SKM-1 treated with dmso at 0.1 percent for 144 hours (cell line): ENCODE data around the gene TMEM250.
A peak's percentile ranks its signal among the peaks of the same experiment; 100 is the strongest.

ENCODE experiments used
- DNase-seq: peaks from one replicate; lab custom pipeline; 2025; ENCODE audit not compliant: unreplicated experiment; lab: John Stamatoyannopoulos, UW

Gene TMEM250

DNA sequence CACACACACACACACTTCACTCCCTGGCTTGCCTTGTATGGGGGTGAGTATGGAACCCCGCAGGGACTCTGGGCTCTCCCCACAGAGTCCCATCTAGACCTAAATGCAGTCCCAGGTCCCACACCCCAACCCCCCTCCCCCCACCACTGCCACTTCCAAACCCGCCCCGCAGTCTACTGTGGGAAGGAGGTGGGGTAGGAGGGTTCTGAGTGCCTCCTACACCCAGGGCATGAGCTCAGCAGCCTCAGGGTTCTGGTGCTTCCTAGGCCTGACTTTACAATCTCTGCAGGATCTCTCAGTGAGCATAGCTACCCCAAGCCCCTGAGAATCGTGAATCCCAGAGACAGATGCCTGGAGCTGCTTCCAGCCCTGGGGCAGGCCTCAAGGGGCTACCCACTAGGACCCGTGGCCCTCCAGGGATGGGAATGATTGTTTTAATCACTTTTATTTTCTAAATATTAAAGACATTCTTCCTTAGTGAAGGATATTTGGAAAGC, 22.1 kb downstream of the TMEM250 start:
- no peak for DNase-seq

DNA sequence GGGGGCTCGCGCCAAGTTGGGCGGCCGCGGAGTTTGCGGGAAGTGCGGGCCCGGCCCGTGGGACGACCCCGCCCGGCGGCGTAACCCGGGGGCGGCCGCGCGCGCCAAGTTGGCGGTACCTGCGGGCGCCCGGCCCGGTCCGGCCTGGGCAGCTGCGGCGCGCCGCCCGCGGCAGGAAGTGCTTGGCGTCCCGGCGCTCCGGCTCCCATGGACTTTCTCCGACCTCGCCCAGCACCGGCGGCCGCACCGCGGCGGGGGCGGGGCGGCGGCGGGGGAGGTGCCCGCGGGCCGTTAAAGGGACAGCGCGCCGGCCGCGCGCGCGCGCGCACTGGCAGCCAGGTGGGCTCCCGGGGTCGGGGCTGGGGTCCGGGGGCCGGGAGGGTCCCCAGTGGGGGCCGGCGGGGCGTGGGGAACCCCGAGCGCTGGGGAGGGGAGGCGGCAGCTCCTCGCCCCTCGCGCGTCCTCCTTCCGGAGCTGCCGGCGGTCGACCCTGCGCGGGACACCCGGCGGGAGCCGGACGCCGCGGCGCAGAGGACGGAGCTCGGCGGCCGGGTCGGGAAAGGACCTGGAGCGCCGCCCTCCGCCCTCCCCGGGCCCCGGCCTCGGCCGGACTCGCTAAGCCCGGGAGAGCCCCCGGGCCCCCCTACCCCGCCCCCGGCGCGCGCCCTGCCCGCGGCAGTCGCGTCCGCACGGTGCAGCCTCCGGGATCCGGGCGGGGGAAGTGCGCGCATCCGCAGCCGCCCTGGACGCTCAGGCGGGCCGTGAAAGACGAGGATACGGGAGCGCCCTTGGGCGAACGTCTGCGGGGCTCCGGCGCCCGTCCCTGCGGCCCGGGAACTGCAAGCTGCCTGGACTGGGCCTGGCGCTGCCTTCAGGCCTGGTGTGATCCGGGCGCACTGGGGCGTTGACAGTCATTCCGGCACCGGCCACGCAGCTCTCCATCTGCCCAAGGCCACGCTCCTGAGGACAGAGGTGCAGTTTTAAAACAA, 23.3 kb downstream of the TMEM250 start, which contains the start of gene NACC2:
Gene NACC2 (minus strand): TSS at position 220 of the 989 bp plus-strand sequence. CDS start 44,768 bp downstream, outside the sequence.
- peak; percentile 41 for DNase-seq

DNA sequence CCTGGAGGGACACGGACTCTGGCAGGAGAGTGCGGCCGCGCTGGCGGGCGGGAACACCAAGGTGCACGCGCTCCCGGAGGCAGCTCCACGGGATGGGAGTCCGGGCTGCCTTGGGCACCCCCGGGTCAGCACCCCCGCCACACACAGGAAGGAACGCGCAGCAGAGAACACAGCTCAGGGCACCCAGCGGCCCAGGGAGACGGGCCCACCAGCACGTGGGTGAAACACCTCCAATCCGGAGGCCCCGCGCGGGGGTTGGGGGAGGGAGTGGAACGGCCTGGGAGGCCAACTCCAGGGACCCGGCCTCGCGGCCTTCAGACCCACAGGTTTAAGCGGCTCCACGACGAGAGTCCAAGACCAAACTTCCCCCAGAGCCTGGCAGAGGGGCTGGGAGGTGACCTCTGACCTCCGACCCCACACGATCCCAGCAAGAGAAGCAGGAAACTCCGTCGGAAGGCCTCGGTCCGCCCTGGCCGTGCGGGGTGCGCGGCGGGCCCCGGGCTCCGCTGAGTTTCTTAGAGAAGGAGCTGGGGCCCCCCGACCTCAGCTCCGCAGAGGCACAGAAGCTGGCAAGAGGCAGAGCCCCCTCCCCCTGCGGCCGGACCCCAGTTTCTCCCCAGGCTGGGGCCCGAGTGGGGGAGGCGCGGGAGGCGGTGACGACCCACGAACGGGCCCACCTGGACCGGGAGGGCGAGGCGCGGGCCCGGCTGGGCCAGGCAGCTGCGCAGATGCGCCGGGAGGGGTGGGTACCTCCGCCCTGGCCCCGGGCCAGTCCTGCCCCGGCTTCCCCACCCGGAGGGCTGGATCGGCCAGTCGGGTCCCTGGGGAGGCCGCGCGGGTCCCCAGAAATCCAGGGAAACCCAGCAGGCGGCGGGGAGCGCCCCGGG, 24.4 kb downstream of the TMEM250 start:
- DNase-seq: peak; percentile 21

GRCh38 chr9:136093346-136093986, 25.2 kb downstream of the TMEM250 start:
- DNase-seq: no peak

DNA sequence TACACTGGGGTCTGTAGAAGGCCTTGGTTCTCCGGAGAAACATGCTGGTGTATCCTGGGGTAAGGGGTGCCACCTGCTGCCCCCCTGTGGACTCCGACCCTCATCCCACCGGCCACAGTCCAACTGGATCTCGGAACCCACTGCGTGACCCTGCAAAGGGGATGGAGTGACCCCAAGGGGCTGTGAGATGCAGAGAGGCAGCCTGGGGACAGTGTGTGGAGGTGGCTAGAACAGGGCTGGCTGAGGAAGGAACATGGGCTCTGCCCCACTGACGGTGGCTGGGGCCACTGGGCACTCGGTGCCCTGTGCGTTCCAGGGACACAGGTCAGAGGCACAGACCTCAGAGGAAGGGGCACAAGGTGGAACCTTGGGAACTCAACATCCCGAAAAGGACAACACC, 25.9 kb downstream of the TMEM250 start:
- no peak for DNase-seq

GRCh38 chr9:136092353-136092650, 26.4 kb downstream of the TMEM250 start:
- no peak for DNase-seq

GRCh38 chr9:136091582-136092352, 26.9 kb downstream of the TMEM250 start:
- DNase-seq: no peak

- no peak for DNase-seq
These were observed 27.7 kb downstream of the TMEM250 start for GRCh38 chr9:136090768-136091581.

DNA sequence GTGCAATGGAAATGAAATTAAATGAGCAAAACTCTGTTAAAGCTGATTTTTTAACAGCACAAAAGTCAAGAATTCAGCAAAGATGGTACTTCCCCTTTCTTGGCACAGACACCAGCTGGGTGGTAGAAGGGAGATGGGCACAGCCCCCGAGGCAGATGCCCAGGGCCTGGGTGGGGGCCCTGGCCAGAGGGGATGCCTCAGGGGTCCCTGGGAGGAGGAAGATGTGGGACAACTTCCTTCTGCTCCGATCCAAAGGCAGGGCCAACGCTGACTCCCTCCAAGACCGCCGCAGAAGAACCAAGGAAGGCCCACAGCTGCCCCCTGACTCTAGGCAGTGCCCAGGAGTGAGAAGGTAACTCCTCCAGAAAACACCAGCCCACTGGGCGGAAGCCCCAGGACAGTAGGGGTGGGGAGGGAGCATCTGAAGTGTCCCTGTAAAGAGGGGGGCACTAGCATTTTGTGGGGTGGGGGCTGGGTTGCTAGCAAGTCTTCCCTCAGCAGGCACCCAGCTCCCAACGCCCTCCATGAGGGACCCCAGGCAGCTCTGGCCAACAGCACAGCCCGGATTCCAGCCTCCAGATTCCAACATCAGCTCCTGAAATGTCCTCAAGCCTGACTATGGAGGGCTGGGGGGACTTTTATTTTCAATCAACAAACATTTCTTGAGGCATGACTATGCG, 28.5 kb downstream of the TMEM250 start:
- no peak for DNase-seq

GRCh38 chr9:136089697-136090045, 29.0 kb downstream of the TMEM250 start:
- no peak for DNase-seq

DNA sequence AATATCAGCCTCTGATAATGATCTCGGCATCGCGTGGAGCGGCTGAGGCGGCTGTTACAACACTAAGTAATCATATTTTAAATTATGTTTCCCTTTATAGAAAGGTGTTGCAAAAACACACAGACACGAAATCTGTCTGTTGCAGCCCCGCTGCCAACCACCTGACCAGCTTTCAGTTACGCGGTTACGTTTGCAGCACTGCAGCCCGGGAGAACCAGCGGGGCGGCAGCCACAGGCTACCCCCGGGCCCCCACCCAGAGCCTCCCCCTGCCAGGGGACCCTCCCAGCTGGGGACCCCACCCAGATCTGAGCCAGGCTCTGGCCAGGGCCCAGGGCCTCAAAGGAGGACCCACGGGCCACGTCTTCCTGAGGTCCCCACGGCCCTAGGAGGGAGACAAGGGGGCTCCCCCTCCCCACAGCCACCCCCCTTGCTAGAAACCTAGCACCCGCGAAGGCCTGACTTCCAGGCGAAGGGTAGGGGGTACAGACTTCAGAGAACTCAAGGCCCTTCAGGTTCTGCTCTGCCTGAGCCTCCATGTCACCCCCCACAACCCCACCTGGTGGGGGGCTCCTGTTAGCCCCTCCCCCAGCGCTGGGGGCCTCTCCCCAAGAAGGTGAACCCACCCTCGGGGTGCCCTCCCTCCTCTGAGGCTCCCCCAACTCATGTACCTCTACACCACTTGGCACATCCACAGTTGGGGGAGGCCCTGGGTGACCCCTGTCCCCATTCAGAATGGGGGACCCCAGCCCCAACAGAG, 29.6 kb downstream of the TMEM250 start:
- DNase-seq: peak; percentile 54

DNA sequence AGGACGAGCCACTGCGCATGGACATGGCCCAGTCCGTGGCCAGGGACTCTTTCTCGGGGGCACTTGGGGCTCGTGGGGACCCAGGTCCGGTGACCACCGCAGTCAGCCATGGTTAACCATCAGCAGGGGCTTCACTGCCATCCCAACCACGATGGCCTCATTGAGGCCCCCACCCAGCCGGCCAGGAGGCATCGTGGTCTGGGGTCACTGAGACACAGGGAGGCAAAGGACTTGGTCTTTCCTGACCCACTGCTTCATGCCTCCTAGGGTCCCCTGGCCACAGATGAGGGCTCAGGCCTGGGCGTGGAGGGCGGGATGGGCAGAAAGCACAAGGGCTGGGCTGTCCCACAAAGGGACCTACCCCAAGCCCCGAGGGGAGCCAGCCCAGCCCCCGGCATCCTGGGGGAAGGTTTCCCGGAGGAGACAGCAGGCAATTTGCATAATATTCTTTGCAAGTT, 30.2 kb downstream of the TMEM250 start:
- no peak for DNase-seq

GRCh38 chr9:136087741-136088480, 30.8 kb downstream of the TMEM250 start:
- DNase-seq: no peak

- DNase-seq: no peak
These were observed 31.5 kb downstream of the TMEM250 start for GRCh38 chr9:136086951-136087740.

DNA sequence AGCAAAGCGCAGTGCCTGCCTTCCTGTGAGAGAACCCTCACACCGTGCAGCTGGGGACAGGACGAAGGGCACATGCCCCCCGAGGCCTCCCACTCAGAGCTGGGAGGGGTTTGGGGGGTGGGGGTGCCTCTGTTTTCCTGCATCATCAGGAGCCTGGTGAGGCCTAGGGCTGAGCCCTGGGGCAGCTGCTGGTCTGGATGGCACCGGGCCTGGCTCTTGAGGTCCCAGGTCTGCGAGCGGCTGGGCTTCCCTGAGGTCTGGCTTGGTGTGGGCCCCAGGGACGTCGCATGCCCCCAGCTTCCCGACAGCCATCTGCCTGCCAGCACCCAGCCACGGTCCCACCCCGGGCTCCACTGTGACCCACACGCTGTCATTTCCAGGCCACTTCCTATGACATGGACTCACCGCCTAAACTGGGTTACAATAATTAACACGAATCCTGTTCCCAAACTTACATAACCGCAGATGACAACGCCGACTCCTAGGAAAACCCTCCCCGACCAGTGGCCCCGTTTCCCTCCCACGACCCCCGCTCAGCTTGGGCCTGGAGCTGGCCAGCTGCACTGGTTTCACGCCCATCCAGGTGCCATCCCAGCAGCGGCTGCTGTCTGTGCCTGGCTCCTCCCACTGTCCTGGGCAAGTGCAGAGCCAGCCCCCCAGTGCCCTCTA, 32.3 kb downstream of the TMEM250 start:
- DNase-seq: no peak

DNA sequence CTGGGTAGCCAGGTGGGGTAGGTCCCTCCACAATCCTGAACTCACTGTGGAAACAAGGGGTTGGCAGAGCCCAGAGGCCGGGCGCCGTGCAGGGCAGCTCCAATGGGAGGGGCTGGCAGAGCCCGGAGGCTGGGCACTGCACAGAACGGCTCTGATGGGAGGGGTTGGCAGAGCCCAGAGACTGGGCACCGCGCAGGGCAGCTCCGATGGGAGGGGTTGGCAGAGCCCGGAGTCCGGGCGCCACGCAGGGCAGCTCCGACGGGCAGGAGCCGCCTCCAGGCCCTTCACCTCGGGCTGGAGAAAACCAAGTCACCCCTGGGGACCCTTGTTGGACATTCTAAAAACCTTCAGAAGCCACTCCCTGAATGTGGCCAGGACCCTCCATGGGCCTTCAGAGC, 32.9 kb downstream of the TMEM250 start:
- no peak for DNase-seq
